Skeletal muscle tissue (tissue), 4 donors: ENCODE data around the gene MRTFA. TPM values are rescaled to one million over a fixed set of nuclear protein-coding genes. Genes with fewer than 3 reads are reported as not detected.
A peak's percentile ranks its signal among the peaks of the same experiment; 100 is the strongest.
"Not testable (repeated sequence)": the region's sequence is repeated elsewhere in the genome, so short reads cannot be mapped to it uniquely, and the experiment has no call there.

Experiments used
- H3K27ac ChIP-seq: one replicate; pipeline ENCODE4 v1.7.0; 2013; ENCODE audit warnings: mild to moderate bottlenecking, low read depth, low read length, inconsistent platforms
- H3K27me3 ChIP-seq, 3 donors: one replicate each; pipeline ENCODE4 v1.7.0; 2013; ENCODE audit warnings: low read length in 3 of 3; ENCODE audit not compliant: control insufficient read depth in 3 of 3, insufficient read depth in 3 of 3
- H3K36me3 ChIP-seq, 3 donors: one replicate each; pipeline ENCODE4 v1.7.0; 2013; ENCODE audit warnings: low read length in 3 of 3; ENCODE audit not compliant: control insufficient read depth in 3 of 3, insufficient read depth in 3 of 3
- H3K4me1 ChIP-seq, 3 donors: one replicate each; pipeline ENCODE4 v1.7.0; 2013; ENCODE audit warnings: low read length in 3 of 3, mild to moderate bottlenecking in 3 of 3; ENCODE audit not compliant: control insufficient read depth in 3 of 3, insufficient read depth in 3 of 3
- H3K4me3 ChIP-seq, 3 donors: one replicate each; pipeline ENCODE4 v1.7.0; 2013; ENCODE audit warnings: low read length in 3 of 3
- H3K9ac ChIP-seq, 3 donors: one replicate each; pipeline ENCODE4 v1.7.0; 2013; ENCODE audit warnings: low read length in 3 of 3, mild to moderate bottlenecking in 3 of 3, moderate library complexity in 2 of 3, low read depth in 1 of 3
- H3K9me3 ChIP-seq, 3 donors: one replicate each; pipeline ENCODE4 v1.7.0; 2013; ENCODE audit warnings: low read length in 3 of 3; ENCODE audit not compliant: control insufficient read depth in 3 of 3
- total RNA-seq: library from RNA; depleted of rRNA; stranded (reverse); fragments of >200 nt; gene quantifications from one replicate; pipeline ENCODE4 v1.2.3, GENCODE V29; 2014
- donor health status: Osteomylitis.

The MRTFA gene
- total RNA-seq, 1 donor from 2014 or later: 25.6 TPM

DNA sequence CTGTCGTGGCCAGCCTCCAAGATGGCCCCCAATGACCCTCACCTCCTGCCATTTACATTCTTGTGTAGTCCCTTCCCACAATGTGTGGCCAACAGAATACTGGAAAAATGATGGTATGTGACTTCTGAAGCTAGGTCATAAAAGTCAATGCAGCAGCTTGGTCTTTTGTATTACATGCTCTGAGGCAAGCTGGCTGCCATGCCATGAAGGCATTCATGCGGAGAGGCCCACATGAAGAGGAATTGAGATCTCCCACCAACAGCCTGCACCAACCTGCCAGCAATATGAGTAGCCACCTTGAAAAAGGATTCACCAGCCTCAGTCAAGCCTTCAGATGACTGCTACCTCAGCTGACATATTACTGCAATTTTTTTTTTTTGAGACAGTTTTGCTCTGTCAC is 4.6 kb downstream of the MRTFA start:
- Histone ChIP-seq H3K27ac (no peak overlapping the region), H3K9ac (no peak overlapping the region), H3K9me3 (no peaks in the 10 kb centered on the region), H3K4me1 (peaks cover 12 to 34% (median 24%) of the 10 kb centered on the region in 3 donors), H3K36me3 (no peaks in the 10 kb centered on the region), H3K4me3 (no peak overlapping the region), H3K27me3 (no peaks in the 10 kb centered on the region)

DNA sequence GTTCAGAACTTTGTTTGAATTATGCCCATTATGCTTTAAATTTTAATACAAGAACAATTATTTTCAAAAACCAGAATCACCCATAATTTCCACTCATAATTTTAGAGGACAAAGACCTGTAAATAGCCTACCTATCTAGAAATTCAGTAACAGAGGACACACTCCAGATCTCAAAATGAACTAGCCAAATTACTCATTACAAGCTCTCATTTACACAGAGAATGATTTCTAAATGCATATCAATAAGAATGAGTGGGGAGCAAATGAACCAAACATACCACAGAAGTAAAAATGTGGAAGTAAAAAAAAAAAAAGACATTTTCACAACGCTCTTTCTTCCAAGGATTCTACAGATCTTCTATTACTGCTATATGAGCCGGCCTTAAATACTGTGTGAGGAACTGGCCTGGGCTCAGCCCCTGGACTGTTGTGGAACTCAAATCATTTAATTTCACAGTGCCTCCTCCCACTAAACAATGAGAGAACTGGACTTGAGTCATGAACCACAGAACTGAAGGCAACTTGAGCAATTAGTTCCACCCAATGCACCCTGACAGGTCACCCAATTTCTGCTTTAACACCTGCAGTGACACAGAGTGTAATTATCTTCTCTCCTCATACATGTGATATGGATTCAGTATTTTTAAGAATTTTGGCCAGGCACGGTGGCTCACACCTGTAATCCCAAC is 8.0 kb downstream of the MRTFA start:
- Histone ChIP-seq H3K36me3 (no peaks in the 10 kb centered on the region), H3K27ac (no peak overlapping the region), H3K4me1 (peaks cover 5 to 17% (median 9%) of the 10 kb centered on the region in 3 donors)

DNA sequence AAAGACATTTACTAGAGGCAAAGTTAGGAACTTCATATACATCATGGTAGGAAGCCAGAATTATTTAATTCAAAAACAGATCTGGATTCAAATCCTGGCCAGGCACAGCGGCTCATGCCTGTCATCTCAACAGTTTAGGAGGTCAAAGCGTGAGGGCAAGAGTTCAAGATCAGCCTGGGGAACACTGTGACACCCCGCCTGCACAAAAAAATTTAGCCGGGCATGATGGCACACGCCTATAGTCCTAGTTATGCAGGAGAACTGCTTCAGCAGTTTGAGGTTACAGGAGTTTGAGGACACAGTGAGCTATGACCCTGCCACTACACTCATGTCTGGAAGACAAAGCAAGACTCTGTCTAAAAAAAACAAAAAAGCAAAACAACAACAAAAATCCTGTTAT is 8.9 kb downstream of the MRTFA start:
- Histone ChIP-seq H3K27ac (no peak overlapping the region), H3K9me3 (peaks cover 0 to 2% (median 0%) of the 10 kb centered on the region in 3 donors), H3K27me3 (no peaks in the 10 kb centered on the region), H3K4me1 (peaks cover 5 to 17% (median 9%) of the 10 kb centered on the region in 3 donors), H3K36me3 (no peaks in the 10 kb centered on the region), H3K4me3 (no peak overlapping the region), H3K9ac (no peak overlapping the region)

More for the DNA sequence above, 8.0 kb downstream of the MRTFA start:
- no peaks in the 10 kb centered on the region for H3K27me3 ChIP-seq
- H3K9me3 ChIP-seq: no peaks in the 10 kb centered on the region
- peak overlapping the region in 1 of 3 donors; percentile 35 for H3K4me3 ChIP-seq
- H3K9ac ChIP-seq: peak overlapping the region in 1 of 3 donors; percentile 4

DNA sequence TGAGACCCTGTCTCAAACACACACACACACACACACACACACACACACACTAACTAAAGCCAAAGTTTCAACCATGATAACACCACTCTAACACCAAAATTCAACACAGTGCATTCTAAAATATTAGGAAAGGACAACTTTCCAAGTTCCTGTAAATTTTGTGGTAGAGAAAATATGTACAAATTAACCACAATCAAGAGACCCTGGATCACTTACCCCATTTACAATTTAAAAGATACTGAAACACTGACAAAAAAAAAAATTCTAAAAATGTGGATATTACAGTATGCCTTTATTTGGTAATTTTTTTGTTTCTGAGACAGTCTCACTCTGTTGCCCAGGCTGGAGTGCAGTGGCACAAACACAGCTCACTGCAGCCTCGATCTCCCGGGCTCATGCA is 9.7 kb downstream of the MRTFA start:
- H3K4me1 ChIP-seq: peaks cover 5 to 15% (median 9%) of the 10 kb centered on the region in 3 donors
- H3K4me3 ChIP-seq: no peak overlapping the region
- no peak overlapping the region for H3K9ac ChIP-seq
- no peak overlapping the region for H3K27ac ChIP-seq
- no peaks in the 10 kb centered on the region for H3K36me3 ChIP-seq
- no peaks in the 10 kb centered on the region for H3K27me3 ChIP-seq
- peaks cover 0 to 4% (median 0%) of the 10 kb centered on the region in 3 donors for H3K9me3 ChIP-seq

DNA sequence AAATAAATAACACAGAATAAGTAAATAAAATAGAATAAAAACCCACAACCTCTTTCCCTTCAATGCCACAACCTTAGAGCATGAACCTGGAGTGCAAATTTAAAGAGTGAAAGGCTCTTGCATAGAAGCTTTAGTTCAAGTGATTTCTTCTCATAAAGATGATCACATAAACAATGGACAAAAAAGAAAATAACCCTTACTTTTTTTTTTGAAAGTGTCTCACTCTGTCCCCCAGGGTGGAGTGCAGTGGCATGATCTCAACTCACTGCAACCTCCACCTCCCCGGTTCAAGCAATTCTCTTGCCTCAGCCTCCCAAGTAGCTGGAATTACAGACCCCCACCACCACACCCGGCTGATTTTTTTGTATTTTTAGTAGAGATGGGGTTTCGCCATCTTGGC is 10.7 kb downstream of the MRTFA start:
- not testable (repeated sequence) for H3K36me3 ChIP-seq, H3K9me3 ChIP-seq, H3K9ac ChIP-seq, H3K27me3 ChIP-seq, H3K27ac ChIP-seq, H3K4me3 ChIP-seq
- peaks cover 5 to 11% (median 9%) of the 10 kb centered on the region in 3 donors for H3K4me1 ChIP-seq

DNA sequence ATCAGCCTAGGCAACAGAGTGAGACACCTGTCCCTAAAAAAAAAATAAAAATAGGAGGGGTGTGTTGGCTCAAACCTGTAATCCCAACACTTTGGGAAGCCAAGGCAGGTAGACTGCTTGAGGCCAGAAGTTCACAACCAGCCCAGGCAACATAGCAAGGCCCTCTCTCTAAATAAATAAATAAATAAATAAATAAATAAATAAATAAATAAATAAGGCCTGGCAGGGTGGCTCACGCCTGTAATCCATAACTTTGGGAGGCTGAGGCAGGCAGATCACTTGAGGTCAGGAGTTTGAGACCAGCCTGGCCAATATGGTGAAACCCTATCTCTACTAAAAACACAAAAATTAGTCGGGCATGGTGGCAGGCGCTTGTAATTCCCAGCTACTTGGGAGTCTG is 11.2 kb downstream of the MRTFA start:
- H3K27me3 ChIP-seq, H3K27ac ChIP-seq, H3K9ac ChIP-seq, H3K36me3 ChIP-seq, H3K4me3 ChIP-seq, H3K9me3 ChIP-seq: not testable (repeated sequence)
- H3K4me1 ChIP-seq: peaks cover 5 to 11% (median 9%) of the 10 kb centered on the region in 3 donors

DNA sequence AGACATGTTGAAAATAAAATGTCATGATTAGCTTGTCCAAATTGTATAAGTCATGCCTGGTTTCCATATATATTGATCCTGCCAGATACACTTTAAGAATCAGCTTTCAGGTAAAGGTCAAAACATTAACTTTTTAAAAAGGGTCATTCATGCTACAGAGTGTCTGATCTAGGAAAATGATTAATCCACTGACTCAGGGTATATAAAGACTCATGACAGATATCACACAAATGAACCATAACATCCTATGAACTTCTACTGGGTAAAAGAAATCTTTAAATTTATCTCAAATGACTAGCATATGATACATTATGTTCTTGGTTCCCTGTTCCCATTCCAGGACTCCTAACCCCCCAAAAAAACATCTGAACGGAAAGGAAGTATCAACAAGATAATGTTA is 11.7 kb downstream of the MRTFA start:
- H3K4me3 ChIP-seq: no peak overlapping the region
- H3K27me3 ChIP-seq: no peaks in the 10 kb centered on the region
- H3K4me1 ChIP-seq: peaks cover 5 to 11% (median 9%) of the 10 kb centered on the region in 3 donors
- H3K36me3 ChIP-seq: no peaks in the 10 kb centered on the region
- H3K9me3 ChIP-seq: peaks cover 0 to 5% (median 4%) of the 10 kb centered on the region in 3 donors
- no peak overlapping the region for H3K27ac ChIP-seq
- no peak overlapping the region for H3K9ac ChIP-seq

- Histone ChIP-seq H3K27me3 (no peaks in the 10 kb centered on the region), H3K4me3 (no peak overlapping the region), H3K27ac (no peak overlapping the region), H3K9ac (no peak overlapping the region), H3K36me3 (no peaks in the 10 kb centered on the region), H3K9me3 (peaks cover 0 to 5% (median 4%) of the 10 kb centered on the region in 3 donors), H3K4me1 (peaks cover 0 to 3% (median 2%) of the 10 kb centered on the region in 3 donors)
Measured at GRCh38 chr22:40621309-40622151, 15.0 kb downstream of the MRTFA start.

GRCh38 chr22:40620464-40621046 is 16.0 kb downstream of the MRTFA start:
- H3K9ac ChIP-seq: no peak overlapping the region
- H3K4me3 ChIP-seq: no peak overlapping the region
- H3K9me3 ChIP-seq: peaks cover 0 to 5% (median 4%) of the 10 kb centered on the region in 3 donors
- H3K4me1 ChIP-seq: peaks cover 0 to 3% (median 2%) of the 10 kb centered on the region in 3 donors
- no peaks in the 10 kb centered on the region for H3K27me3 ChIP-seq
- H3K36me3 ChIP-seq: no peaks in the 10 kb centered on the region
- no peak overlapping the region for H3K27ac ChIP-seq

DNA sequence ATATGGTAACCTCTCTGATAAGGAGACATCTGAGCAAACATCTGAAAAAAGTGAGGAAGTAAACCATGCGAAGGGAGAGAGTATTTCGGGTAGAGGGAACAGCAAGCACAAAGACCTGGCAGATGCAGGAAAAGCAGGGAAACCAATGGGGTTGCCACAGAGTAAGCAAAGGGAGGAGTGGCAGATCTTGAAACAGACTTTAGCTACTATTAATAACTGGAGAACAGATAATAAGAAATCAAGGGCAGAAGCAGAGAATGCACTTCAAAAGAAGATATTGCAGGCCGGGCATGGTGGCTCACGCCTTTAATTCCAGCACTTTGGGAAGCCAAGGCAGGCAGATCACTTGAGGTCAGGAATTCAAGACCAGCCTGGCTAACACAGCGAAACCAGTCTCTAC is 18.1 kb downstream of the MRTFA start:
- peaks cover 0 to 5% (median 4%) of the 10 kb centered on the region in 3 donors for H3K9me3 ChIP-seq
- no peaks in the 10 kb centered on the region for H3K27me3 ChIP-seq
- no peak overlapping the region for H3K4me3 ChIP-seq
- H3K27ac ChIP-seq: no peak overlapping the region
- peaks cover 0 to 2% (median 0%) of the 10 kb centered on the region in 3 donors for H3K4me1 ChIP-seq
- no peaks in the 10 kb centered on the region for H3K36me3 ChIP-seq
- H3K9ac ChIP-seq: no peak overlapping the region
